Activated CD8-positive, alpha-beta memory T cell treated with anti-CD3 and anti-CD28 coated beads for 1 hour (primary cell): ENCODE measurements around the gene RNU2-63P.
"Not testable (repeated sequence)": the region's sequence is repeated elsewhere in the genome, so short reads cannot be mapped to it uniquely, and the experiment has no call there.

Source experiments
- DNase-seq, 2 donors: peaks; one replicate each; pipeline ENCODE4 v3.0.0-alpha.2; 2020; ENCODE audit warnings: low read depth in 1 of 2; ENCODE audit errors: extremely low read depth in 1 of 2

RNU2-63P gene

GRCh38 chr2:88032070-88032702 is 15.8 kb upstream of the RNU2-63P start:
- DNase-seq = no peak

GRCh38 chr2:88028931-88029330 is 12.6 kb upstream of the RNU2-63P start:
- no peak for DNase-seq

- no peak for DNase-seq
Observed at GRCh38 chr2:88027697-88028389, 11.5 kb upstream of the RNU2-63P start.

GRCh38 chr2:88024509-88024908 is 8.2 kb upstream of the RNU2-63P start:
- DNase-seq = no peak

GRCh38 chr2:88022669-88022921 is 6.2 kb upstream of the RNU2-63P start:
- DNase-seq = no peak

GRCh38 chr2:88019985-88020384 is 3.6 kb upstream of the RNU2-63P start:
- DNase-seq = no peak

- no peak for DNase-seq
Observed at GRCh38 chr2:88018909-88019308, 2.6 kb upstream of the RNU2-63P start.

- not testable (repeated sequence) for DNase-seq
Observed at GRCh38 chr2:88018077-88018805, 1.9 kb upstream of the RNU2-63P start.

GRCh38 chr2:88017780-88018038 is 1.4 kb upstream of the RNU2-63P start:
- not testable (repeated sequence) for DNase-seq

- DNase-seq = peak in 1 of 2 donors; percentile 38
Observed at GRCh38 chr2:88016960-88017779, 823 bp upstream of the RNU2-63P start.

- no peak for DNase-seq
Observed at GRCh38 chr2:88011011-88011410, 5.3 kb downstream of the RNU2-63P start.

- no peak for DNase-seq
Observed at GRCh38 chr2:88010136-88010535, 6.2 kb downstream of the RNU2-63P start.

GRCh38 chr2:88006912-88007439 is 9.4 kb downstream of the RNU2-63P start:
- DNase-seq = no peak

- DNase-seq = no peak
Observed at GRCh38 chr2:88005776-88006175, 10.6 kb downstream of the RNU2-63P start.

GRCh38 chr2:88003074-88003755 is 13.1 kb downstream of the RNU2-63P start:
- DNase-seq = no peak

GRCh38 chr2:88002359-88002707 is 14.0 kb downstream of the RNU2-63P start:
- DNase-seq = no peak

- not testable (repeated sequence) for DNase-seq
Observed at GRCh38 chr2:88000474-88000873, 15.9 kb downstream of the RNU2-63P start.

GRCh38 chr2:87996570-87996969 is 19.8 kb downstream of the RNU2-63P start:
- DNase-seq = no peak

GRCh38 chr2:87995756-87996155 is 20.6 kb downstream of the RNU2-63P start:
- no peak for DNase-seq

GRCh38 chr2:87994304-87994850 is 22.0 kb downstream of the RNU2-63P start:
- DNase-seq = not testable (repeated sequence)

- DNase-seq = not testable (repeated sequence)
Observed at GRCh38 chr2:87992569-87992968, 23.8 kb downstream of the RNU2-63P start.
